Pons (tissue), 1 donor: ENCODE measurements around the gene MARCHF11.

ENCODE experiments used
- DNase-seq: peaks from one replicate; pipeline ENCODE4 v3.0.0-alpha.2; 2016; ENCODE audit warnings: low spot score

The MARCHF11 gene

DNA sequence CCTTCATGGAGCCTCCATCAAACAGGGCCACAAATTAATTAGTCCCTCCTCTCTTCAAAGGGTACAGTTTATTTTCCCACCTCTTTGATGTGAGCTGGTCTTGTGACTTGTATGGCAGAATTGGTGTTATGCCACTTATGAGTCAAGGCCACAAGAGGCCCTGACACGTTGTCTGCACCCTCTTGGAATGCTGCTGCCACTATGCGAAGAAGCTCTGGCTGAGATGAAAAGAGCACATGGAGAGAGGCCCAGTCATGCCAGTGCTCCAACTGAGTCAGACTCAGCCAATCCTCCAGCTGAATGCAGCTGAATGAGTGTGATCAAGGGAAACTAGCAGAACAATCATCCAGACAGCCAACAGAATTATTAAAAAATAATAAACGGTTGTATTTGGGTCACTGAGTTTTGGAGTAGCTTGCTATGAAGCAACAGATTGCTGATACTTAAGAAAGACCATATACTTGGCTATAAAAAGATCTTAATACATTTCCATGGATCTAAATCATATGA lies 128.3 kb downstream of the MARCHF11 start:
- DNase-seq = no peak

- DNase-seq = no peak
Measured at GRCh38 chr5:16050414-16050813, 129.2 kb downstream of the MARCHF11 start.

DNA sequence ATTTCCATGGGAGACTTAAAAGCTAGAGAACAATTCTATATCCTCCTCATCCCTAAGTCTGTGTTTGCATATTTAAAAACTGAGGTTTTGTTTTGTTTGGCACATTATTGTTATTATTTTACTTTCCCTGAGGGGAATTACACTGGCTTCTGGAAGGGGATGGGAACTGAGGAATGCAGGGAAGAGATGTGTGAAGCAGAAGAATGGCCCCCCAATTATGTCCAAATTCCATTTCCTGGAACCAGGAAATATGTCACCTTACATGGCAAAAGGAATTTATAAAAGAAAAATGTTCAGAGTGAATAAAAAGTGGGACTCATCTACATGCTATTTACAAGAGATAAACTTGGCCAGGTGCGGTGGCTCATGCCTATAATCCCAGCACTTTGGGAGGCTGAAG lies 129.8 kb downstream of the MARCHF11 start:
- DNase-seq = no peak

- no peak for DNase-seq
Measured at GRCh38 chr5:16048132-16048531, 131.5 kb downstream of the MARCHF11 start.

DNA sequence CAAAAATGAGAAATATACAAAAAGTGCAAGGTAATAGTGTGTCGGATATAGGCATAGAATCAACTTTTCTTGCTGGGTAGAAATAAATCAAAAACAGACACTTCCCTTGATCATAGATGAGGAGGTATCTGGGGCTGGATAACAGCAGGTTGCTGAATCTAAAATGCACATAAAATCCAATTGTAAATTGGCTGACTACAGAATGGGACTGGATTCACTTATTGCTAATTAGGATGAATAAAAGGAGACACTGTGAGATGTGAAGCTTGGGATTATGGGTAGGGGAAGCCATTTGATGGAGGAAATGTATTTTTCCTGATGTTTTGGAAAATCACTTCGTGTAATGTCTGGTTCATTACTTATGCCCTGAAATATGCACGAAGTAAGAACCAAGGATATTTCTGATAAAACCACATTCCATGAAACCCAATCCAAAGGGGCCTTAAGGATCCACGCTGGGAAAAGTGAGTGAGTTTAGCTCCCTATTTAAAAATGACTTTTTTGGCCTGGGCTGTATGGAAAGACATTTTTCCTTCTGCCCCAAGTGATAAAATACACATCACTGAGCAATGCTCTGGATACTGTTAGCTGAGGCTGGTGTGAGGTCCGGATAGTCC lies 136.1 kb downstream of the MARCHF11 start:
- no peak for DNase-seq

- no peak for DNase-seq
Measured at GRCh38 chr5:16037121-16037845, 142.3 kb downstream of the MARCHF11 start.

DNA sequence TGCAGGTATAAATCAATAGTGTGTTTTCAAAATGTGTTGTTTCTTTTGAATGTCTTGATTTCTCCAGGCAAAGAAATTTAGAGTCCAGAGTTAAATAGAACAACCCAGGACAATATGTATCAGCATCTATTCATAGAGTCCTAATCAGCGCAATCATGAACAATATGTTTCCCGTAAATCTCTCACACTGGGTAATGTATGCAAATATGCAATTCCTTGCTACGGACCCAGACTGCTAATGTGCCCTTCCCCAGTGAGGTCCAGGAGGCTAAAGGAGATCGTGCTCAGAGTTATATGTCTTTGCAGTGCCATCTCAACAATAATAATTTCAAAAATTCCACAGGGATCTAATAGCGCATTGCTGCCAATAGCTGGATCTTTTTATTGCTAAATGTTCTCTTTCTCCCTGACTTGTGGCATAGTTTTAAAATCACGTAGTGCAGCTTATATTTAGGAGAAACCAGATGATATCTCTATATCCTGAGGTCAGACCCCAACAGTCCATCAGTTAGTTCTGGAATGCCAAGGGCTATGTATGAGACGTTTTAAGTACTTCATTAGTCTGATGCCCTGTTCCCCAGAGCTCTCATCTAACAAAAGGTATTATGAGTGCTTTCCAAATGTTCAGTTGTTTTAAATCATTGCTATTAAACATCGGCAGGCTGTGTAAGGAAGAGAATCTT lies 145.1 kb downstream of the MARCHF11 start:
- no peak for DNase-seq

GRCh38 chr5:16033187-16033925 lies 146.2 kb downstream of the MARCHF11 start:
- DNase-seq = no peak

- no peak for DNase-seq
Measured at GRCh38 chr5:16028708-16029107, 150.9 kb downstream of the MARCHF11 start.

DNA sequence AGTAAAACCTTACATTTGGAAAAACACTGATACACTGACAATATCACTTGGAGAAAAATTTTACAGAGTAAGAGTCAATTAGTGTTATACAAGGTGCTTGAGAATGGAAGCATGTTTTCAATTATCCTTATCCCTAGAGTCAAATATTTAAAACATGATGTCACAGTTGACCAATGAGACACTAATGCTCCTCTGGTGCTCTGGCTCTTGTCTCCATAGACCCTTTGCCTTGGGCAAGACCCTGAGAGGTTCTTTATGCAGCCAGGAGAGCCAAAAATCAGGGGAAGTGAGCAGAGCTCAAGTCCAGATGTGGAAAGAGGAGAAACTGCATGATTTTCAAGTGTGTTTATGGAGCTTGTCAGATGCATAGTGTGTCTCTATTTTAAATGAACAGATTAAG lies 153.9 kb downstream of the MARCHF11 start:
- DNase-seq = no peak

DNA sequence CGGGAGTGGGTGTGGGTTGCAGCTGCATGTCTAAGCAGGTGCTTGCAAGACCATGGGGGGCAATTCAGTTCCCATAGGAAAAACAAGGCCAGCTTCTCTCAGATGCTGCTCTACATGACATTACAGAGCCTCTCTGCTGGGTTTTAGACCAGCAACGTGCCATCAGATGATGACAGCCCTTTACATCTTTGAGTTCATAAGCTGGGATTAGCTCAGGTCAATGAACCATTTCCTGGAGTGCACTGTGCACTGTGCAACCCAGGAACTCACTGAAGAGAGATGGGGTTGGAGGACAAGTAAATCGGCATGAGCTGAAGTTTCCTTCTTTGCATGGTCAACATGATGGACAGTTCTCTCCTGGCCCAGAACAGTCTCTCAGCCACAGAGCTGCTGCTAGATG lies 160.6 kb downstream of the MARCHF11 start:
- DNase-seq = no peak

DNA sequence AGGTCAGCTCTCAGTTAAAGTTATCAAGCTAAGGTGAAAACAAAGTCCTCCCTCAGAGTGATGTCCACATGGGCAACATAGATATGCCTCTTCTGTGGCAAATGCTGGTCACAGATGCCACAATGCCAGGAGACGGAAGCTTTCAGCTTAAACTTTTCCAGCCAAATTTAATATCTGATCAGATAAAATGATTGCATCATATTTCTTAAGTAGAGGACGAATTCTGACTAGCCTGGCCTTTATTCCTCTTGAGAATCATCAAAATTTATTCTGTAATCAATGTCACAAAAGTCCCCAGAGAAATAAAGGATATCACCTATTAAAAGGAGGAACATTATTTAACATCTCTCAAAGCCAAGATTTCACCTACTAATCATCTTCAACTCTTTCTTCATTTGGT lies 161.9 kb downstream of the MARCHF11 start:
- DNase-seq = no peak
